Caki2 (cell line): ENCODE results near the gene BMI1. TPM values are rescaled to one million over a fixed set of nuclear protein-coding genes. Genes with fewer than 3 reads are reported as not detected.

Experiments
- DNase-seq: peaks from one replicate; pipeline ENCODE4 v3.0.0-alpha.2; 2015; ENCODE audit warnings: low read depth
- in situ Hi-C: cut with HindIII; loops from 2 replicates; pipeline ENCODE4 v1.10.0; 2016; ENCODE audit warnings: low sequenced_read_pairs, low pct_unique_long_range_greater_than_20kb, mixed read lengths
- total RNA-seq: library from RNA; depleted of rRNA; stranded (reverse); fragments of >200 nt; shearing (Covaris generic); gene quantifications from 2 replicates; pipeline ENCODE4 v1.2.3, GENCODE V29; 2014; ENCODE audit warnings: low replicate concordance

Gene BMI1
- total RNA-seq, 1 experiment from 2014 or later, result 58.8 TPM

GRCh38 chr10:22317771-22318565 lies 2.9 kb upstream of the BMI1 start:
- in situ Hi-C loops, result no loop called here
- no peak for DNase-seq

GRCh38 chr10:22318772-22319171 lies 2.1 kb upstream of the BMI1 start:
- in situ Hi-C loops, result no loop called here

GRCh38 chr10:22319547-22319979 lies 1.3 kb upstream of the BMI1 start:
- no peak for DNase-seq
- in situ Hi-C loops, result no loop called here

More at GRCh38 chr10:22318772-22319171, 2.1 kb upstream of the BMI1 start:
- no peak for DNase-seq

- in situ Hi-C loops, result no loop called here
- DNase-seq, result peak; percentile 43
Measured at GRCh38 chr10:22319980-22320558, 830 bp upstream of the BMI1 start.

GRCh38 chr10:22321156-22321923 lies 441 bp downstream of the BMI1 start:
- peak; percentile 89 for DNase-seq
- in situ Hi-C loops, result no loop called here

GRCh38 chr10:22321924-22322640 lies 1.2 kb downstream of the BMI1 start:
- in situ Hi-C loops, result no loop called here
- DNase-seq, result peak; percentile 64

GRCh38 chr10:22322641-22323160 lies 1.8 kb downstream of the BMI1 start:
- in situ Hi-C loops, result no loop called here
- DNase-seq, result no peak

GRCh38 chr10:22323538-22324305 lies 2.8 kb downstream of the BMI1 start:
- in situ Hi-C loops, result no loop called here
- DNase-seq, result no peak

- in situ Hi-C loops, result no loop called here
- no peak for DNase-seq
Measured at GRCh38 chr10:22324413-22324812, 3.5 kb downstream of the BMI1 start.

GRCh38 chr10:22324893-22325271 lies 4.0 kb downstream of the BMI1 start:
- in situ Hi-C loops, result no loop called here
- no peak for DNase-seq

- peak; percentile 66 for DNase-seq
- in situ Hi-C loops, result no loop called here
Measured at GRCh38 chr10:22325272-22326144, 4.6 kb downstream of the BMI1 start.

- in situ Hi-C loops, result no loop called here
- no peak for DNase-seq
Measured at GRCh38 chr10:22326145-22326702, 5.3 kb downstream of the BMI1 start.

- no peak for DNase-seq
- in situ Hi-C loops, result no loop called here
Measured at GRCh38 chr10:22329150-22329549, 8.3 kb downstream of the BMI1 start.

GRCh38 chr10:22332116-22332692 lies 11.3 kb downstream of the BMI1 start:
- DNase-seq, result no peak
- in situ Hi-C loops, result no loop called here

- no peak for DNase-seq
- in situ Hi-C loops, result no loop called here
Measured at GRCh38 chr10:22333167-22333974, 12.5 kb downstream of the BMI1 start.

- in situ Hi-C loops, result no loop called here
- DNase-seq, result no peak
Measured at GRCh38 chr10:22333975-22334282, 13.0 kb downstream of the BMI1 start.
